UCSD-AML1 (cell line): ENCODE measurements around the gene NBAS.

Experiments used
- DNase-seq: peaks from one replicate; lab custom pipeline; 2025; ENCODE audit not compliant: unreplicated experiment; lab: John Stamatoyannopoulos, UW

The NBAS gene

GRCh38 chr2:15591692-15592463, 30.7 kb upstream of the NBAS start, which contains the start of gene DDX1:
TSS of gene DDX1 (plus strand) at chr2:15591868. CDS start at chr2:15591934, 66 bp downstream.
- peak; percentile 92 for DNase-seq

GRCh38 chr2:15591373-15591691, 30.2 kb upstream of the NBAS start:
- DNase-seq: no peak

- peak; percentile 55 for DNase-seq
These were observed 27.3 kb upstream of the NBAS start for GRCh38 chr2:15588329-15588919.

GRCh38 chr2:15584767-15585469, 23.8 kb upstream of the NBAS start:
- no peak for DNase-seq

GRCh38 chr2:15584316-15584715, 23.2 kb upstream of the NBAS start:
- DNase-seq: no peak

- DNase-seq: no peak
These were observed 22.7 kb upstream of the NBAS start for GRCh38 chr2:15583826-15584225.

- DNase-seq: no peak
These were observed 21.7 kb upstream of the NBAS start for GRCh38 chr2:15582710-15583357.

GRCh38 chr2:15580451-15580850, 19.3 kb upstream of the NBAS start:
- DNase-seq: no peak

- DNase-seq: no peak
These were observed 18.5 kb upstream of the NBAS start for GRCh38 chr2:15579641-15580040.

GRCh38 chr2:15577071-15577735, 16.1 kb upstream of the NBAS start:
- DNase-seq: peak; percentile 79

- DNase-seq: no peak
These were observed 10.6 kb upstream of the NBAS start for GRCh38 chr2:15571729-15572128.

GRCh38 chr2:15570104-15570503, 9.0 kb upstream of the NBAS start:
- no peak for DNase-seq

GRCh38 chr2:15568874-15569273, 7.7 kb upstream of the NBAS start:
- no peak for DNase-seq

- DNase-seq: no peak
These were observed 5.8 kb upstream of the NBAS start for GRCh38 chr2:15566912-15567311.

- DNase-seq: no peak
These were observed 5.0 kb upstream of the NBAS start for GRCh38 chr2:15565994-15566671.

- no peak for DNase-seq
These were observed 4.3 kb upstream of the NBAS start for GRCh38 chr2:15565392-15565791.

- DNase-seq: no peak
These were observed 2.3 kb upstream of the NBAS start for GRCh38 chr2:15563227-15564100.

- DNase-seq: no peak
These were observed 1.4 kb upstream of the NBAS start for GRCh38 chr2:15562354-15563031.
